NCI-H774 (cell line): ENCODE results near the gene ZNF428.
"Not testable (repeated sequence)": the region's sequence is repeated elsewhere in the genome, so short reads cannot be mapped to it uniquely, and the experiment has no call there.

Source experiments
- DNase-seq: peaks from one replicate; lab custom pipeline; 2025; lab: John Stamatoyannopoulos, UW

The ZNF428 gene

GRCh38 chr19:43592800-43593350 lies 26.6 kb downstream of the ZNF428 start:
- DNase-seq = no peak

- DNase-seq = no peak
These were observed 27.3 kb downstream of the ZNF428 start for GRCh38 chr19:43591904-43592772.

- DNase-seq = no peak
These were observed 29.8 kb downstream of the ZNF428 start for GRCh38 chr19:43589678-43590077.

- DNase-seq = no peak
These were observed 30.2 kb downstream of the ZNF428 start for GRCh38 chr19:43589277-43589676.

GRCh38 chr19:43587029-43587428 lies 32.4 kb downstream of the ZNF428 start:
- DNase-seq = not testable (repeated sequence)

GRCh38 chr19:43586346-43586745 lies 33.1 kb downstream of the ZNF428 start:
- DNase-seq = no peak

GRCh38 chr19:43584484-43584883 lies 34.9 kb downstream of the ZNF428 start:
- no peak for DNase-seq

- DNase-seq = no peak
These were observed 36.9 kb downstream of the ZNF428 start for GRCh38 chr19:43582495-43582894.

- DNase-seq = no peak
These were observed 38.0 kb downstream of the ZNF428 start for GRCh38 chr19:43581467-43581866.

- no peak for DNase-seq
These were observed 40.6 kb downstream of the ZNF428 start for GRCh38 chr19:43578787-43579186.

GRCh38 chr19:43575955-43576878 lies 43.2 kb downstream of the ZNF428 start:
- DNase-seq = no peak

GRCh38 chr19:43575156-43575950 lies 44.1 kb downstream of the ZNF428 start, which contains the start of the genes PINLYP and XRCC1:
TSS of gene PINLYP (plus strand) at chr19:43575801. CDS start at chr19:43577192, 1,391 bp downstream.
TSS of gene XRCC1 (minus strand) at chr19:43575527. CDS start at chr19:43575458, 69 bp downstream.
- peak; percentile 98 for DNase-seq

- DNase-seq = no peak
These were observed 44.8 kb downstream of the ZNF428 start for GRCh38 chr19:43574424-43575155.

- DNase-seq = peak; percentile 85
These were observed 47.2 kb downstream of the ZNF428 start for GRCh38 chr19:43572171-43572588.

- DNase-seq = peak; percentile 86
These were observed 49.1 kb downstream of the ZNF428 start for GRCh38 chr19:43570174-43570791.

- no peak for DNase-seq
These were observed 49.8 kb downstream of the ZNF428 start for GRCh38 chr19:43569657-43570056.

- no peak for DNase-seq
These were observed 54.6 kb downstream of the ZNF428 start for GRCh38 chr19:43564800-43565199.

- DNase-seq = no peak
These were observed 55.5 kb downstream of the ZNF428 start for GRCh38 chr19:43563816-43564457.

- DNase-seq = peak; percentile 61
These were observed 56.7 kb downstream of the ZNF428 start for GRCh38 chr19:43562698-43563241.
